ENCODE measurements around the gene S100A10.

GRCh38 chr1:151968058-151968457 is 25.6 kb downstream of the S100A10 start:
- TF ChIP-seq CTCF (conservative IDR thresholded peaks at IDR 0.05; ENCODE audit: low read length) (peak; percentile 93), EZH2phosphoT487 (IDR thresholded peaks at IDR 0.05; ENCODE audit: borderline replicate concordance) (no peak)
